HEK293 (cell line): ENCODE data around the gene GNGT1.
A peak's percentile ranks its signal among the peaks of the same experiment; 100 is the strongest.

Source experiments
- GFI1B ChIP-seq: fragments of 450-650 bp; formaldehyde crosslinking; IDR thresholded peaks from 2 replicates; pipeline ENCODE4 v1.5.1; 2016; ENCODE audit warnings: missing biosample characterization, missing genetic modification characterization
- HOXD13 ChIP-seq: sonication (generic); formaldehyde crosslinking; IDR thresholded peaks from 2 replicates; pipeline ENCODE4 v1.8.0; 2022; ENCODE audit warnings: missing genetic modification reagents, borderline replicate concordance
- IKZF3 ChIP-seq: fragments of 450-650 bp; IDR thresholded peaks from 2 replicates; pipeline ENCODE4 v1.5.0; 2018; ENCODE audit warnings: missing biosample characterization, mild to moderate bottlenecking, missing genetic modification characterization, moderate library complexity
- KLF9 ChIP-seq: fragments of 450-650 bp; formaldehyde crosslinking; IDR thresholded peaks from 2 replicates; pipeline ENCODE4 v1.5.1; 2016; ENCODE audit warnings: missing biosample characterization, missing genetic modification characterization, low read depth
- MEIS1 ChIP-seq: sonication (generic); formaldehyde crosslinking; IDR thresholded peaks from 2 replicates; pipeline ENCODE4 v1.8.1; 2022; ENCODE audit warnings: missing genetic modification reagents, mild to moderate bottlenecking, borderline replicate concordance
- PBX3 ChIP-seq: sonication (generic); formaldehyde crosslinking; IDR thresholded peaks from 2 replicates; pipeline ENCODE4 v1.8.1; 2022; ENCODE audit warnings: mild to moderate bottlenecking, moderate library complexity, missing genetic modification reagents
- SCRT2 ChIP-seq: fragments of 450-650 bp; formaldehyde crosslinking; IDR thresholded peaks from 2 replicates; pipeline ENCODE4 v1.5.1; 2016; ENCODE audit warnings: missing biosample characterization, missing genetic modification characterization
- ZBTB1 ChIP-seq: fragments of 450-650 bp; formaldehyde crosslinking; IDR thresholded peaks from 2 replicates; pipeline ENCODE4 v1.5.1; 2016; ENCODE audit warnings: missing biosample characterization, missing genetic modification characterization
- ZBTB20 ChIP-seq: fragments of 450-650 bp; formaldehyde crosslinking; IDR thresholded peaks from 2 replicates; pipeline ENCODE4 v1.5.1; 2016; ENCODE audit warnings: missing biosample characterization, missing genetic modification characterization
- ZEB2 ChIP-seq: fragments of 450-650 bp; formaldehyde crosslinking; IDR thresholded peaks from 2 replicates; pipeline ENCODE4 v1.5.1; 2016; ENCODE audit warnings: missing biosample characterization, missing genetic modification characterization
- ZFP3 ChIP-seq: fragments of 450-650 bp; formaldehyde crosslinking; IDR thresholded peaks from 2 replicates; pipeline ENCODE4 v1.5.1; 2016; ENCODE audit warnings: low read depth, missing biosample characterization, missing genetic modification characterization
- ZNF133 ChIP-seq: fragments of 450-650 bp; formaldehyde crosslinking; IDR thresholded peaks from 2 replicates; pipeline ENCODE4 v1.5.1; 2016; ENCODE audit warnings: missing biosample characterization, missing genetic modification characterization
- ZNF146 ChIP-seq: fragments of 450-650 bp; formaldehyde crosslinking; IDR thresholded peaks from 2 replicates; pipeline ENCODE4 v1.5.1; 2016; ENCODE audit warnings: missing biosample characterization, missing genetic modification characterization
- ZNF148 ChIP-seq: fragments of 450-650 bp; formaldehyde crosslinking; IDR thresholded peaks from 2 replicates; pipeline ENCODE4 v1.5.0; 2017; ENCODE audit warnings: missing biosample characterization, missing genetic modification characterization, borderline replicate concordance
- ZNF211 ChIP-seq: fragments of 450-650 bp; formaldehyde crosslinking; IDR thresholded peaks from 2 replicates; pipeline ENCODE4 v1.5.1; 2016; ENCODE audit warnings: low read depth, missing biosample characterization, missing genetic modification characterization
- ZNF221 ChIP-seq: fragments of 450-650 bp; formaldehyde crosslinking; IDR thresholded peaks from 2 replicates; pipeline ENCODE4 v1.5.1; 2017; ENCODE audit warnings: missing biosample characterization, missing genetic modification characterization, borderline replicate concordance
- ZNF23 ChIP-seq: fragments of 450-650 bp; formaldehyde crosslinking; IDR thresholded peaks from 2 replicates; pipeline ENCODE4 v1.5.1; 2016; ENCODE audit warnings: missing biosample characterization, missing genetic modification characterization, borderline replicate concordance
- ZNF26 ChIP-seq: fragments of 450-650 bp; formaldehyde crosslinking; IDR thresholded peaks from 2 replicates; pipeline ENCODE4 v1.5.1; 2016; ENCODE audit warnings: missing biosample characterization, missing genetic modification characterization
- ZNF274 ChIP-seq, 2 experiments: fragments of 200-500 bp in 1 of 2; fragments of 450-650 bp in 1 of 2; sonication (Bioruptor generic) in 1 of 2; formaldehyde crosslinking in 1 of 2; IDR thresholded peaks; 2 replicates each; pipeline versions ENCODE4 v1.5.1 to v1.6.1; 2014 to 2016; ENCODE audit warnings: borderline replicate concordance in 1 of 2, inconsistent platforms in 1 of 2, low read length in 1 of 2, missing biosample characterization in 1 of 2, missing genetic modification characterization in 1 of 2
- ZNF311 ChIP-seq: fragments of 450-650 bp; formaldehyde crosslinking; IDR thresholded peaks from 2 replicates; pipeline ENCODE4 v1.5.1; 2017; ENCODE audit warnings: missing biosample characterization, missing genetic modification characterization, borderline replicate concordance
- ZNF341 ChIP-seq: fragments of 450-650 bp; formaldehyde crosslinking; IDR thresholded peaks from 2 replicates; pipeline ENCODE4; 2016; ENCODE audit warnings: low read depth, missing biosample characterization, missing genetic modification characterization
- ZNF391 ChIP-seq: fragments of 450-650 bp; formaldehyde crosslinking; IDR thresholded peaks from 2 replicates; pipeline ENCODE4 v1.5.1; 2016; ENCODE audit warnings: low read depth, missing biosample characterization, missing genetic modification characterization, borderline replicate concordance
- ZNF521 ChIP-seq: fragments of 450-650 bp; formaldehyde crosslinking; IDR thresholded peaks from 2 replicates; pipeline ENCODE4 v1.5.1; 2017; ENCODE audit warnings: missing biosample characterization, mild to moderate bottlenecking, missing genetic modification characterization
- ZNF529 ChIP-seq: fragments of 450-650 bp; formaldehyde crosslinking; IDR thresholded peaks from 2 replicates; pipeline ENCODE4 v1.5.1; 2017; ENCODE audit warnings: missing genetic modification characterization, missing biosample characterization; ENCODE audit not compliant: insufficient replicate concordance
- ZNF548 ChIP-seq: fragments of 450-650 bp; formaldehyde crosslinking; IDR thresholded peaks from 2 replicates; pipeline ENCODE4 v1.5.1; 2016; ENCODE audit warnings: missing biosample characterization, missing genetic modification characterization
- ZNF555 ChIP-seq: fragments of 450-650 bp; formaldehyde crosslinking; conservative IDR thresholded peaks from 2 replicates; pipeline ENCODE4 v1.5.1; 2017; ENCODE audit warnings: missing biosample characterization, mild to moderate bottlenecking, missing genetic modification characterization, inconsistent platforms
- ZNF660 ChIP-seq: fragments of 450-650 bp; IDR thresholded peaks from 2 replicates; pipeline ENCODE4 v1.5.1; 2018; ENCODE audit warnings: missing biosample characterization, mild to moderate bottlenecking, missing genetic modification characterization
- ZNF664 ChIP-seq: fragments of 450-650 bp; formaldehyde crosslinking; IDR thresholded peaks from 2 replicates; pipeline ENCODE4 v1.5.1; 2016; ENCODE audit warnings: missing biosample characterization, missing genetic modification characterization
- ZNF677 ChIP-seq: fragments of 450-650 bp; IDR thresholded peaks from 2 replicates; pipeline ENCODE4 v1.5.0; 2018; ENCODE audit warnings: missing biosample characterization, mild to moderate bottlenecking, missing genetic modification characterization, moderate library complexity
- ZSCAN16 ChIP-seq: fragments of 450-650 bp; formaldehyde crosslinking; IDR thresholded peaks from 2 replicates; pipeline ENCODE4 v1.5.1; 2016; ENCODE audit warnings: missing biosample characterization, missing genetic modification characterization
- TF ChIP-seq, protein P1 (sequence below): fragments of 450-650 bp; formaldehyde crosslinking; IDR thresholded peaks from 2 replicates; pipeline ENCODE4 v1.5.1; 2016; ENCODE audit warnings: missing biosample characterization, missing genetic modification characterization
- TF ChIP-seq, protein P2 (sequence below): fragments of 450-650 bp; formaldehyde crosslinking; IDR thresholded peaks from 2 replicates; pipeline ENCODE4 v1.5.1; 2016; ENCODE audit warnings: missing biosample characterization, missing genetic modification characterization

GNGT1 gene

GRCh38 chr7:93890464-93891068 lies 15.8 kb upstream of the GNGT1 start, which contains the start of gene TFPI2 (continued):
- no peak for TF ChIP-seq ZNF26 (tag by site-specific recombination)
- TF ChIP-seq PBX3 = no peak
- TF ChIP-seq ZNF146 (tag by site-specific recombination) = no peak
- no peak for TF ChIP-seq ZNF211
- TF ChIP-seq ZNF664 (tag by site-specific recombination) = no peak
- TF ChIP-seq ZNF660 (tag by site-specific recombination) = 0 out of 2 replicates have a peak, but pooled peaks have one; percentile 37
- no peak for TF ChIP-seq KLF9 (tag by site-specific recombination)
- no peak for TF ChIP-seq ZNF311 (tag by site-specific recombination)
- no peak for TF ChIP-seq ZNF221
- TF ChIP-seq MEIS1 (CRISPR knock-in tag) = no peak
- TF ChIP-seq ZNF148 (tag by site-specific recombination) = no peak
- TF ChIP-seq ZFP3 = no peak
- TF ChIP-seq HOXD13 (CRISPR knock-in tag) = no peak
- TF ChIP-seq ZSCAN16 (tag by site-specific recombination) = no peak
- TF ChIP-seq ZNF521 (tag by site-specific recombination) = no peak
- TF ChIP-seq ZNF23 (tag by site-specific recombination) = no peak
- no peak for TF ChIP-seq ZNF133 (tag by site-specific recombination)
- TF ChIP-seq GFI1B (tag by site-specific recombination) = no peak
- no peak for TF ChIP-seq ZBTB1
- TF ChIP-seq, protein P1, sequence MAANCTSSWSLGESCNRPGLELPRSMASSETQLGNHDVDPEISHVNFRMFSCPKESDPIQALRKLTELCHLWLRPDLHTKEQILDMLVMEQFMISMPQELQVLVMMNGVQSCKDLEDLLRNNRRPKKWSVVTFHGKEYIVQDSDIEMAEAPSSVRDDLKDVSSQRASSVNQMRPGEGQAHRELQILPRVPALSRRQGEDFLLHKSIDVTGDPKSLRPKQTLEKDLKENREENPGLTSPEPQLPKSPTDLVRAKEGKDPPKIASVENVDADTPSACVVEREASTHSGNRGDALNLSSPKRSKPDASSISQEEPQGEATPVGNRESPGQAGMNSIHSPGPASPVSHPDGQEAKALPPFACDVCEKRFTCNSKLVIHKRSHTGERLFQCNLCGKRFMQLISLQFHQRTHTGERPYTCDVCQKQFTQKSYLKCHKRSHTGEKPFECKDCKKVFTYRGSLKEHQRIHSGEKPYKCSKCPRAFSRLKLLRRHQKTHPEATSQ (tag by site-specific recombination) = no peak
- peak; percentile 65; the same call in 1 of the 2 replicates for TF ChIP-seq ZEB2 (tag by site-specific recombination)
- no peak for TF ChIP-seq ZNF548 (tag by site-specific recombination)
- TF ChIP-seq, protein P2, sequence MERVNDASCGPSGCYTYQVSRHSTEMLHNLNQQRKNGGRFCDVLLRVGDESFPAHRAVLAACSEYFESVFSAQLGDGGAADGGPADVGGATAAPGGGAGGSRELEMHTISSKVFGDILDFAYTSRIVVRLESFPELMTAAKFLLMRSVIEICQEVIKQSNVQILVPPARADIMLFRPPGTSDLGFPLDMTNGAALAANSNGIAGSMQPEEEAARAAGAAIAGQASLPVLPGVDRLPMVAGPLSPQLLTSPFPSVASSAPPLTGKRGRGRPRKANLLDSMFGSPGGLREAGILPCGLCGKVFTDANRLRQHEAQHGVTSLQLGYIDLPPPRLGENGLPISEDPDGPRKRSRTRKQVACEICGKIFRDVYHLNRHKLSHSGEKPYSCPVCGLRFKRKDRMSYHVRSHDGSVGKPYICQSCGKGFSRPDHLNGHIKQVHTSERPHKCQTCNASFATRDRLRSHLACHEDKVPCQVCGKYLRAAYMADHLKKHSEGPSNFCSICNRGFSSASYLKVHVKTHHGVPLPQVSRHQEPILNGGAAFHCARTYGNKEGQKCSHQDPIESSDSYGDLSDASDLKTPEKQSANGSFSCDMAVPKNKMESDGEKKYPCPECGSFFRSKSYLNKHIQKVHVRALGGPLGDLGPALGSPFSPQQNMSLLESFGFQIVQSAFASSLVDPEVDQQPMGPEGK (tag by site-specific recombination) = peak; percentile 89
- TF ChIP-seq ZNF341 (tag by site-specific recombination) = peak; percentile 91
- TF ChIP-seq ZNF391 (tag by site-specific recombination) = no peak
- TF ChIP-seq ZNF529 = no peak
- TF ChIP-seq ZNF677 (tag by site-specific recombination) = no peak
- TF ChIP-seq SCRT2 (tag by site-specific recombination) = peak; percentile 96
- no peak for TF ChIP-seq ZNF555 (tag by site-specific recombination)
- TF ChIP-seq ZBTB20 (tag by site-specific recombination) = peak; percentile 90
- no peak for TF ChIP-seq IKZF3 (tag by site-specific recombination)
- no peak for TF ChIP-seq ZNF274 (IDR thresholded peaks at IDR 0.05; ENCODE audit: low read length)
- no peak for TF ChIP-seq ZNF274 (tag by site-specific recombination; IDR thresholded peaks at IDR 0.05; ENCODE audit: borderline replicate concordance)
